Endothelial cell of umbilical vein (primary cell): ENCODE data around the gene FMO1. TPM values are rescaled to one million over a fixed set of nuclear protein-coding genes. Genes with fewer than 3 reads are reported as not detected.

Source experiments
- BruUV-seq: library from RNA; stranded (reverse); fragments of 400-500 nt; replicated peaks from 2 replicates; lab custom pipeline; 2021; lab: Mats Ljungman, UMichigan
- CTCF ChIA-PET: fragments of 300-600, 350-600 bp; sonication (Branson Sonifier 250); formaldehyde crosslinking; loops from one replicate; lab custom pipeline; 2021; ENCODE audit warnings: antibody characterized with exemption, inconsistent platforms; lab: Charles Lee
- POLR2A ChIA-PET: fragments of 300-600, 350-600 bp; sonication (Branson Sonifier 250); formaldehyde crosslinking; loops from one replicate; lab custom pipeline; 2021; ENCODE audit warnings: antibody characterized with exemption, inconsistent platforms; lab: Charles Lee
- DNase-seq: peaks from one replicate; pipeline ENCODE4 v3.0.0-alpha.2; 2011; ENCODE audit warnings: low read depth, low spot score
- FAIRE-seq: peaks from 2 replicates; lab custom pipeline; 2011; peaks lifted over from hg19 to GRCh38; lab: Jason Lieb, UNC
- H2AFZ ChIP-seq: 2 replicates; pipeline ENCODE4 v1.6.0; 2012; ENCODE audit warnings: low read depth, low read length, control low read depth, inconsistent platforms
- H3K27ac ChIP-seq: 2 replicates; pipeline ENCODE4 v1.5.1; 2011; ENCODE audit warnings: low read depth, mild to moderate bottlenecking, control low read depth, low read length, moderate library complexity; ENCODE audit not compliant: insufficient read depth
- H3K27me3 ChIP-seq, 2 experiments: 2 replicates each; pipeline versions ENCODE4 v1.6.0 to v1.6.1; 2011; ENCODE audit warnings: low read length in 2 of 2, mixed read lengths in 1 of 2; ENCODE audit not compliant: control insufficient read depth in 2 of 2, insufficient read depth in 2 of 2
- H3K36me3 ChIP-seq, 2 experiments: 2 replicates in 1 of 2; 3 replicates in 1 of 2; pipeline ENCODE4 v1.5.1; 2011; ENCODE audit warnings: low read length in 2 of 2, mild to moderate bottlenecking in 1 of 2, moderate library complexity in 1 of 2; ENCODE audit not compliant: control insufficient read depth in 2 of 2, insufficient read depth in 2 of 2; ENCODE audit errors: extremely low read depth in 1 of 2
- H3K4me1 ChIP-seq: 3 replicates; pipeline ENCODE4 v1.5.1; 2011; ENCODE audit warnings: mild to moderate bottlenecking, low read length; ENCODE audit not compliant: control insufficient read depth, insufficient read depth; ENCODE audit errors: extremely low read depth
- H3K4me2 ChIP-seq: 2 replicates; pipeline ENCODE4 v1.6.1; 2011; ENCODE audit warnings: low read length, control low read depth, mixed read lengths; ENCODE audit not compliant: insufficient read depth
- H3K4me3 ChIP-seq, 3 experiments: fragments of 200-600 bp in 1 of 3; sonication (generic), shearing (Covaris generic) in 1 of 3; replicated peaks in 1 of 3; 2 replicates each; pipeline ENCODE4 v1.5.1; 2011 to 2016; ENCODE audit warnings: control low read depth in 3 of 3, low read length in 3 of 3, mild to moderate bottlenecking in 2 of 3, inconsistent platforms in 1 of 3, low read depth in 1 of 3, moderate library complexity in 1 of 3; ENCODE audit not compliant: insufficient read depth in 1 of 3
- H3K79me2 ChIP-seq: 2 replicates; pipeline ENCODE4 v1.6.0; 2012; ENCODE audit warnings: low read length, inconsistent platforms; ENCODE audit not compliant: control insufficient read depth, insufficient read depth
- H3K9ac ChIP-seq: replicated peaks from 2 replicates; pipeline ENCODE3; 2011; ENCODE audit warnings: low read length, control low read depth; ENCODE audit not compliant: insufficient read depth; ENCODE audit errors: extremely low read depth
- H3K9me1 ChIP-seq: replicated peaks from 3 replicates; pipeline ENCODE4 v1.6.0; 2011; ENCODE audit warnings: mild to moderate bottlenecking, low read length; ENCODE audit not compliant: control insufficient read depth, insufficient read depth; ENCODE audit errors: extremely low read depth
- H3K9me3 ChIP-seq: replicated peaks from 2 replicates; pipeline ENCODE4 v1.5.1; 2012; ENCODE audit warnings: low read length, inconsistent platforms; ENCODE audit not compliant: control insufficient read depth, insufficient read depth
- H4K20me1 ChIP-seq: replicated peaks from 2 replicates; pipeline ENCODE3; 2011; ENCODE audit warnings: mild to moderate bottlenecking, low read length; ENCODE audit not compliant: control insufficient read depth, insufficient read depth; ENCODE audit errors: extremely low read depth
- EZH2 ChIP-seq: IDR thresholded peaks from 2 replicates; pipeline ENCODE4 v1.6.1; 2012; ENCODE audit warnings: borderline replicate concordance, low read depth, mild to moderate bottlenecking, moderate library complexity, low read length, inconsistent platforms; ENCODE audit not compliant: severe bottlenecking
- FOS ChIP-seq: IDR thresholded peaks from 2 replicates; pipeline ENCODE4 v1.6.1; 2011; ENCODE audit warnings: mild to moderate bottlenecking, low read length, moderate library complexity, borderline replicate concordance; ENCODE audit not compliant: insufficient read depth
- GATA2 ChIP-seq: IDR thresholded peaks from 2 replicates; pipeline ENCODE4 v1.7.0; 2011; ENCODE audit warnings: low read depth, mild to moderate bottlenecking, moderate library complexity, mixed read lengths, low read length; ENCODE audit not compliant: insufficient read length, insufficient read depth
- JUN ChIP-seq: IDR thresholded peaks from 2 replicates; pipeline ENCODE4 v1.6.1; 2011; ENCODE audit warnings: borderline replicate concordance, low read depth; ENCODE audit not compliant: insufficient read length, insufficient read depth
- MYC ChIP-seq: IDR thresholded peaks from one replicate; pipeline ENCODE4 v1.6.1; 2011; ENCODE audit warnings: mild to moderate bottlenecking, low read depth, low read length
- POLR2A ChIP-seq: IDR thresholded peaks from 2 replicates; pipeline ENCODE4 v1.6.1; 2012; ENCODE audit warnings: low read depth, mild to moderate bottlenecking, control low read depth, low read length
- POLR2AphosphoS5 ChIP-seq: IDR thresholded peaks from 2 replicates; pipeline ENCODE4 v1.6.1; 2012; ENCODE audit warnings: low read depth, mild to moderate bottlenecking, control low read depth, low read length, moderate library complexity; ENCODE audit not compliant: insufficient read depth
- dilution Hi-C: fragments of 300-500 bp; cut with MboI; formaldehyde crosslinking; loops from one replicate; pipeline ENCODE4 v1.15.0; 2019; ENCODE audit warnings: low sequenced_read_pairs; ENCODE audit not compliant: extremely low pct_ligation_motif_present
- intact Hi-C: fragments of 100-400 bp; cut with micrococcal nuclease; formaldehyde crosslinking; loops from one replicate; pipeline ENCODE4 v1.10.0; 2022
- polyA plus RNA-seq, 4 experiments: library from polyadenylated mRNA; depleted of rRNA in 3 of 4; stranded (reverse) in 3 of 4; unstranded in 1 of 4; fragments of >200 nt; gene quantifications; 2 replicates each; pipeline versions ENCODE4 v1.2.1 to v1.2.3, GENCODE V29; 2011 to 2012; ENCODE audit warnings: missing spikeins in 1 of 4
- total RNA-seq: library from RNA; stranded (reverse); gene quantifications from 2 replicates; pipeline ENCODE4 v1.2.3, GENCODE V29; 2021
- TF ChIP-seq, protein P1 (sequence below), 2 donors: IDR thresholded peaks; 1 replicate in 1 of 2; 2 replicates in 1 of 2; pipeline ENCODE4 v1.5.1; 2011; ENCODE audit warnings: low read length in 2 of 2, mild to moderate bottlenecking in 2 of 2, moderate library complexity in 2 of 2, control low read depth in 1 of 2, inconsistent platforms in 1 of 2, low read depth in 1 of 2; ENCODE audit not compliant: insufficient read depth in 1 of 2; ENCODE audit errors: extremely low read depth in 1 of 2
- TF ChIP-seq, protein P2 (sequence below): IDR thresholded peaks from 2 replicates; pipeline ENCODE4 v1.6.1; 2011; ENCODE audit not compliant: insufficient read depth, insufficient read length

The FMO1 gene
- total and polyA plus RNA-seq, 2 donors (not counting 3 experiments of a cell fraction or from before 2014, with no cell fraction given): not detected

GRCh38 chr1:171290621-171291020 is 42.3 kb downstream of the FMO1 start:
- Histone ChIP-seq H3K4me3 (no peak overlapping the region), H3K9ac (no peak overlapping the region), H3K9me3 (no peaks in the 10 kb centered on the region), H3K9me1 (no peaks in the 10 kb centered on the region), H3K27ac (no peak overlapping the region), H4K20me1 (no peaks in the 10 kb centered on the region), H3K4me2 (no peak overlapping the region), H3K36me3 (no peaks in the 10 kb centered on the region), H3K79me2 (no peaks in the 10 kb centered on the region), H2AFZ (no peak overlapping the region), H3K4me1 (no peaks in the 10 kb centered on the region), H3K27me3 (no peaks in the 10 kb centered on the region)
- dilution Hi-C loops (no loop called here), intact Hi-C loops (no loop called here)
- CTCF ChIA-PET: interaction anchor here (2.7 kb wide), 1 partner anchor 8 kb away, joined by 7 read pairs; no protein-coding TSS in a partner anchor
- TF ChIP-seq, protein P1, sequence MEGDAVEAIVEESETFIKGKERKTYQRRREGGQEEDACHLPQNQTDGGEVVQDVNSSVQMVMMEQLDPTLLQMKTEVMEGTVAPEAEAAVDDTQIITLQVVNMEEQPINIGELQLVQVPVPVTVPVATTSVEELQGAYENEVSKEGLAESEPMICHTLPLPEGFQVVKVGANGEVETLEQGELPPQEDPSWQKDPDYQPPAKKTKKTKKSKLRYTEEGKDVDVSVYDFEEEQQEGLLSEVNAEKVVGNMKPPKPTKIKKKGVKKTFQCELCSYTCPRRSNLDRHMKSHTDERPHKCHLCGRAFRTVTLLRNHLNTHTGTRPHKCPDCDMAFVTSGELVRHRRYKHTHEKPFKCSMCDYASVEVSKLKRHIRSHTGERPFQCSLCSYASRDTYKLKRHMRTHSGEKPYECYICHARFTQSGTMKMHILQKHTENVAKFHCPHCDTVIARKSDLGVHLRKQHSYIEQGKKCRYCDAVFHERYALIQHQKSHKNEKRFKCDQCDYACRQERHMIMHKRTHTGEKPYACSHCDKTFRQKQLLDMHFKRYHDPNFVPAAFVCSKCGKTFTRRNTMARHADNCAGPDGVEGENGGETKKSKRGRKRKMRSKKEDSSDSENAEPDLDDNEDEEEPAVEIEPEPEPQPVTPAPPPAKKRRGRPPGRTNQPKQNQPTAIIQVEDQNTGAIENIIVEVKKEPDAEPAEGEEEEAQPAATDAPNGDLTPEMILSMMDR (IDR thresholded peaks at IDR 0.05; ENCODE audit: extremely low read depth in 1 of 2, insufficient read depth in 1 of 2, low read depth in 1 of 2, low read length in 2 of 2): no peak
- TF ChIP-seq POLR2A: no peak
- no peak for TF ChIP-seq FOS
- TF ChIP-seq, protein P2, sequence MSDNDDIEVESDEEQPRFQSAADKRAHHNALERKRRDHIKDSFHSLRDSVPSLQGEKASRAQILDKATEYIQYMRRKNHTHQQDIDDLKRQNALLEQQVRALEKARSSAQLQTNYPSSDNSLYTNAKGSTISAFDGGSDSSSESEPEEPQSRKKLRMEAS: no peak
- no peak for TF ChIP-seq POLR2AphosphoS5
- no peak for TF ChIP-seq JUN
- TF ChIP-seq GATA2: no peak
- no peak for TF ChIP-seq MYC
- TF ChIP-seq EZH2: no peak
- BruUV-seq: no TSS peak
- POLR2A ChIA-PET: no interaction called here
- FAIRE-seq (no peak), DNase-seq (no peak)
